ENCODE measurements around the gene SPDYC.
A peak's percentile ranks its signal among the peaks of the same experiment; 100 is the strongest.

SPDYC gene

GRCh38 chr11:65204143-65204542 is 34.1 kb downstream of the SPDYC start:
- FAIRE-seq, result no peak
- no peak for DNase-seq (ENCODE audit: insufficient read length, low spot score)

GRCh38 chr11:65204646-65205601 is 34.9 kb downstream of the SPDYC start:
- DNase-seq (ENCODE audit: insufficient read length, low spot score), result peak; percentile 66

GRCh38 chr11:65205602-65205967 is 35.6 kb downstream of the SPDYC start:
- FAIRE-seq (no peak), DNase-seq (ENCODE audit: insufficient read length, low spot score) (no peak)

More at GRCh38 chr11:65204646-65205601, 34.9 kb downstream of the SPDYC start:
- peak; percentile 72 for FAIRE-seq

- FAIRE-seq, result no peak
Observed at GRCh38 chr11:65206441-65206841, 36.4 kb downstream of the SPDYC start.

GRCh38 chr11:65206901-65207300 is 36.9 kb downstream of the SPDYC start:
- FAIRE-seq (no peak), DNase-seq (ENCODE audit: insufficient read length, low spot score) (no peak)

More at GRCh38 chr11:65206441-65206841, 36.4 kb downstream of the SPDYC start:
- DNase-seq (ENCODE audit: insufficient read length, low spot score), result no peak

- DNase-seq (ENCODE audit: insufficient read length, low spot score) (no peak), FAIRE-seq (peak; percentile 72)
Observed at GRCh38 chr11:65207918-65208784, 38.1 kb downstream of the SPDYC start.

- DNase-seq (ENCODE audit: insufficient read length, low spot score), result no peak
- no peak for FAIRE-seq
Observed at GRCh38 chr11:65208785-65209710, 39.0 kb downstream of the SPDYC start.

- FAIRE-seq (no peak), DNase-seq (ENCODE audit: insufficient read length, low spot score) (no peak)
Observed at GRCh38 chr11:65209711-65210360, 39.8 kb downstream of the SPDYC start.

GRCh38 chr11:65210361-65210731 is 40.3 kb downstream of the SPDYC start:
- FAIRE-seq (no peak), DNase-seq (ENCODE audit: insufficient read length, low spot score) (no peak)

GRCh38 chr11:65210748-65211147 is 40.7 kb downstream of the SPDYC start:
- DNase-seq (ENCODE audit: insufficient read length, low spot score), result no peak

GRCh38 chr11:65211293-65212105 is 41.5 kb downstream of the SPDYC start:
- DNase-seq (ENCODE audit: insufficient read length, low spot score) (no peak), FAIRE-seq (no peak)

More at GRCh38 chr11:65210748-65211147, 40.7 kb downstream of the SPDYC start:
- no peak for FAIRE-seq

- no peak for DNase-seq (ENCODE audit: insufficient read length, low spot score)
- no peak for FAIRE-seq
Observed at GRCh38 chr11:65212226-65212801, 42.3 kb downstream of the SPDYC start.

GRCh38 chr11:65213322-65214211 is 43.5 kb downstream of the SPDYC start:
- DNase-seq (ENCODE audit: insufficient read length, low spot score) (no peak), FAIRE-seq (no peak)

GRCh38 chr11:65214212-65214845 is 44.3 kb downstream of the SPDYC start:
- no peak for DNase-seq (ENCODE audit: insufficient read length, low spot score)
- FAIRE-seq, result no peak

- DNase-seq (ENCODE audit: insufficient read length, low spot score) (no peak), FAIRE-seq (peak; percentile 20)
Observed at GRCh38 chr11:65215441-65216076, 45.5 kb downstream of the SPDYC start.

- no peak for DNase-seq (ENCODE audit: insufficient read length, low spot score)
- no peak for FAIRE-seq
Observed at GRCh38 chr11:65216830-65217229, 46.8 kb downstream of the SPDYC start.
